Brain microvascular endothelial cell (primary cell): ENCODE results near the gene BCL11A.
"Not testable (repeated sequence)": the region's sequence is repeated elsewhere in the genome, so short reads cannot be mapped to it uniquely, and the experiment has no call there.

Source experiments
- DNase-seq: peaks from one replicate; pipeline ENCODE4 v3.0.0-alpha.2; 2020
- H3K27ac ChIP-seq: fragments of 250-450 bp; sonication (Bioruptor Pico); 2 replicates; pipeline ENCODE4 v1.5.1; 2020; ENCODE audit warnings: mild to moderate bottlenecking, moderate library complexity
- H3K27me3 ChIP-seq: fragments of 250-450 bp; sonication (Bioruptor Pico); replicated peaks from 2 replicates; pipeline ENCODE4 v1.5.1; 2020; ENCODE audit warnings: mild to moderate bottlenecking
- H3K36me3 ChIP-seq: fragments of 250-450 bp; sonication (Bioruptor Pico); replicated peaks from 2 replicates; pipeline ENCODE4 v1.5.1; 2020; ENCODE audit warnings: mild to moderate bottlenecking
- H3K4me3 ChIP-seq: 2 replicates; pipeline ENCODE4 v1.5.1; 2011; ENCODE audit warnings: low read depth, mild to moderate bottlenecking, control low read depth, low read length, moderate library complexity
- CTCF ChIP-seq: IDR thresholded peaks from 2 replicates; pipeline ENCODE4 v1.5.1; 2011; ENCODE audit warnings: low read depth, mild to moderate bottlenecking, moderate library complexity, low read length, control low read depth, inconsistent platforms; ENCODE audit errors: missing control alignments
- in situ Hi-C: cut with HindIII; loops from 2 replicates; pipeline ENCODE4 v1.10.0; 2017; ENCODE audit warnings: low sequenced_read_pairs, low pct_ligation_motif_present

Gene BCL11A

DNA sequence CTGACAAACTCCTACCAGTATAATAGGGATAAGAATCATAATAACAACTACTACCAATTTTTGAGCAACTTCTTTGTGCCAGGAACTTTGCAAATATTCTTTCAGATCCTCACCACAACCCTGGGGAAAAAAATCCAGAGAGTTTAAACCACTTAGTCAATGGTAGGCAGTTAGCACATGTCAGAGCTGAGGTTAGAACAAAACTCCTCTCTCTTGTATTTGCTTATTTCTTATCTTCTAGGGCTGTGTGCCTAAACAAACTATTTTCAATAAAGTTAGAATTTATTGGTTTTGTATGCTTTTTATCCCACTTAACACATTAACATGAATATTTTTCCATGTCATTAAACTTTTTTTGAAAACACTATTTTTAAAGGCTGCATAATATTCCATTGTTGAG lies 127.1 kb downstream of the BCL11A start:
- Histone ChIP-seq H3K27me3 (no peaks in the 10 kb centered on the region), H3K36me3 (no peaks in the 10 kb centered on the region), H3K27ac (no peak overlapping the region), H3K4me3 (no peak overlapping the region)
- DNase-seq = no peak
- TF ChIP-seq CTCF = no peak
- in situ Hi-C loops = no loop called here

GRCh38 chr2:60424233-60424632 lies 129.2 kb downstream of the BCL11A start:
- H3K27me3 ChIP-seq = no peaks in the 10 kb centered on the region
- no peak overlapping the region for H3K4me3 ChIP-seq
- no peaks in the 10 kb centered on the region for H3K36me3 ChIP-seq
- no peak for TF ChIP-seq CTCF
- no peak overlapping the region for H3K27ac ChIP-seq
- DNase-seq = no peak
- in situ Hi-C loops = no loop called here

DNA sequence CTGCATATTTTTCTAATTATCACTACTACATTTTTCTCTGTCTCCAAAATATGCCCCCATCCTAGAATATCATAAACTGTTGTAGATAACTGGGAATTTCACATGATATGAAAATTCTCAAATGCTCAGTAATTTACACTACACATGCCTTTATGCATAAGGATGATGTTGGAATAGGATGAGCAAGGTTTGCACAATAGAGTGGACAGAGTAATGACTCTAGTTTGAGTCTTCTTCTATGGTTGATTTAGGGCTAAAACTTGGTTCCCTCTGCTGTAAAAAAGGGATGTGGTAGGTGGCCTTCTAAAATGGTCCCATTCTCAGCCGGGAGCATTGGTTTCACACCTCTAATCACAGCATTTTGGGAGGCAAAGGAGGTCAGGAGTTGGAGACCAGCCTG lies 129.9 kb downstream of the BCL11A start:
- H3K36me3 ChIP-seq = no peaks in the 10 kb centered on the region
- no peak overlapping the region for H3K27ac ChIP-seq
- no peak for DNase-seq
- H3K4me3 ChIP-seq = no peak overlapping the region
- H3K27me3 ChIP-seq = no peaks in the 10 kb centered on the region
- in situ Hi-C loops = no loop called here
- no peak for TF ChIP-seq CTCF

GRCh38 chr2:60422826-60423483 lies 130.5 kb downstream of the BCL11A start:
- no peak for TF ChIP-seq CTCF
- DNase-seq = no peak
- H3K27me3 ChIP-seq = no peaks in the 10 kb centered on the region
- H3K27ac ChIP-seq = no peak overlapping the region
- H3K36me3 ChIP-seq = no peaks in the 10 kb centered on the region
- no peak overlapping the region for H3K4me3 ChIP-seq
- in situ Hi-C loops = no loop called here

- DNase-seq, H3K4me3 ChIP-seq, H3K36me3 ChIP-seq, H3K27ac ChIP-seq, in situ Hi-C loops, H3K27me3 ChIP-seq: not testable (repeated sequence)
Measured at GRCh38 chr2:60417210-60417609, 136.2 kb downstream of the BCL11A start.

DNA sequence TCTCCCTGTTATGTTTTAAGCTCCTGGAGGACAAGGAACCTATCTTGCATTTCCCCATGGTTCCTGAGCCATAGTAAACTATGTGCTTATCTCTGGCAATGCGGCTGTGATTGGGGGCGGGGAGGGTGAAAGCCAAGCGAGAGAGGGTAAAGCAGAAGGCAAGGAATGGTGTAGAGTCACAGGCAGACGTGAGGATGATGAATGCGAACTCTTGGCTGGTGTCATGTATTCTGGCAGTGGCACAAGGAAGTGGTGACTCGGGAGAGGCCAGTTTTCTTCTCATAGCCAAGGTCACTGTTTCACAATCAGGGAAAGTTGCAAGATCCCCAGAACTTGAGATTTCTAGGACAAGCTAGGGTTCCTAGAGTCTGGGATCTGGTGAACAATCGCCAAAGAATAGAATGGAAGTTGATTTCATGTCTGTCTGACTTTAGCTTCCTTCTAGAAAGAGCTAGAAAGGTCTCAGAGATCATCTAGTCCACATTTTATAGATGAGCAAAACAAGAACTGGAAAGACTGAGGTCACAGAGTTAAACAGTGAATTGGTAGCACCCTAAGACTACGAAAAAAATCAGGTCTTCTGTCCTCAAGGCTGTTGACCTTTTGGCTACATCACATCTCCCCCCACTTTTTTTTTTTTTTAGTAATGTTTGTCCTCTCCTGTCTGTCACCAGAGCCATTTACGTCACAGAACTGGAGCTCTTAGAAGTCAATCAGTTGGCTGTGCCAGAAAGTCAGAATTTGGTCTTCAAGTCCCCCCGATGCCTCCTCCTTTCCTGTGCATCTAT lies 137.0 kb downstream of the BCL11A start:
- Histone ChIP-seq H3K4me3 (no peak overlapping the region), H3K27ac (no peak overlapping the region), H3K36me3 (no peaks in the 10 kb centered on the region), H3K27me3 (no peaks in the 10 kb centered on the region)
- DNase-seq = peak; percentile 41
- no peak for TF ChIP-seq CTCF
- in situ Hi-C loops = no loop called here
